ENCODE results near the gene GALNT16.
A peak's percentile ranks its signal among the peaks of the same experiment; 100 is the strongest.

GALNT16 gene

DNA sequence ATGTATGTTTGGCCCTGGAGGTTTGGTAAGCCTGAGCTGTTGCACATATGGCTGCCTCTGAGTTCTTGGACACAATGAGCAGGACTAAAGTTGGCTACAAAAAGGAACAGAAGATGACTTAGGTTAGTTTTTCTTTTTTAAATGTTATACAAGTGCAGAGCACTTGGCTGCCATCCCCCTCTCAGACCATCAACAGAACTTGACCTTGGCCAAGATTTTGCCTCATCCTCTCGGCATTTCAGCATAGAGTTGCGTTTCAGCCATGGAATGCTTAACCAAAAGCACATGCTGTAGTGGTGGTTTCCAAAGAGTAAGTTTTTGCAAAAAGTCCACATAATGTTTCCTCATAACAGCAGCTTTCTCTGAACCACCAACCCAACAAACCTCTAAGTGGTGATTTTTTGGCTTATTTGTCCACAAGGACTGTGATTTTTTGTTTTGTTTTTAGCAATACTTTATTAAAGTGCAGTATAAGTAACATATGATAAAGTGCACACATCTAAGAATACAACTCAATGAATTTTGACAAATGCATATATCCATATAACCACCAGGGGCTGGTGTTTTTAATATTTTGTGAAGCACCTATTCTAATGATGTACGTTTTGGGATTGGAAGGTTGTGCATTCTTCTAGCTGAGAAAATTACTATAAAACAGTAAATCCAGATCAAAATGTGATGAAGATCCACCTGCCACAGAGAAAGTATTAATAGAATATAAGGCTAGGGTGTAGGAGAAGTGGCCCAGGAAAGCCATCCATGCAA, 12.1 kb upstream of the GALNT16 start:
- Histone ChIP-seq H3K36me3 (ENCODE audit: insufficient read depth) (no peaks in the 10 kb centered on the region), H3K4me2 (no peak overlapping the region), H3K27me3 (ENCODE audit: insufficient read depth, low read depth) (no peaks in the 10 kb centered on the region), H3K9ac (no peak overlapping the region), H3K27ac (no peak overlapping the region), H3K79me2 (ENCODE audit: insufficient read depth, low read depth) (no peaks in the 10 kb centered on the region), H2AFZ (ENCODE audit: low read depth) (no peak overlapping the region), H3K4me1 (ENCODE audit: low read depth, poor library complexity, severe bottlenecking) (no peaks in the 10 kb centered on the region), H3K4me3 (IDR thresholded peaks at IDR 0.05; ENCODE audit: insufficient read depth, low read depth, low read length) (no peak overlapping the region), H4K20me1 (ENCODE audit: insufficient read depth) (no peaks in the 10 kb centered on the region)
- TF ChIP-seq, protein P1, sequence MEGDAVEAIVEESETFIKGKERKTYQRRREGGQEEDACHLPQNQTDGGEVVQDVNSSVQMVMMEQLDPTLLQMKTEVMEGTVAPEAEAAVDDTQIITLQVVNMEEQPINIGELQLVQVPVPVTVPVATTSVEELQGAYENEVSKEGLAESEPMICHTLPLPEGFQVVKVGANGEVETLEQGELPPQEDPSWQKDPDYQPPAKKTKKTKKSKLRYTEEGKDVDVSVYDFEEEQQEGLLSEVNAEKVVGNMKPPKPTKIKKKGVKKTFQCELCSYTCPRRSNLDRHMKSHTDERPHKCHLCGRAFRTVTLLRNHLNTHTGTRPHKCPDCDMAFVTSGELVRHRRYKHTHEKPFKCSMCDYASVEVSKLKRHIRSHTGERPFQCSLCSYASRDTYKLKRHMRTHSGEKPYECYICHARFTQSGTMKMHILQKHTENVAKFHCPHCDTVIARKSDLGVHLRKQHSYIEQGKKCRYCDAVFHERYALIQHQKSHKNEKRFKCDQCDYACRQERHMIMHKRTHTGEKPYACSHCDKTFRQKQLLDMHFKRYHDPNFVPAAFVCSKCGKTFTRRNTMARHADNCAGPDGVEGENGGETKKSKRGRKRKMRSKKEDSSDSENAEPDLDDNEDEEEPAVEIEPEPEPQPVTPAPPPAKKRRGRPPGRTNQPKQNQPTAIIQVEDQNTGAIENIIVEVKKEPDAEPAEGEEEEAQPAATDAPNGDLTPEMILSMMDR (conservative IDR thresholded peaks at IDR 0.05; ENCODE audit: low read depth, low read length) = peak; percentile 26; the same call in 1 of the 2 replicates

GRCh38 chr14:69249603-69250002, 10.4 kb upstream of the GALNT16 start:
- Histone ChIP-seq H3K79me2 (ENCODE audit: insufficient read depth, low read depth) (no peaks in the 10 kb centered on the region), H2AFZ (ENCODE audit: low read depth) (no peak overlapping the region), H3K4me3 (IDR thresholded peaks at IDR 0.05; ENCODE audit: insufficient read depth, low read depth, low read length) (no peak overlapping the region), H3K36me3 (ENCODE audit: insufficient read depth) (no peaks in the 10 kb centered on the region), H3K27ac (no peak overlapping the region), H4K20me1 (ENCODE audit: insufficient read depth) (no peaks in the 10 kb centered on the region), H3K4me1 (ENCODE audit: low read depth, poor library complexity, severe bottlenecking) (no peaks in the 10 kb centered on the region), H3K4me2 (no peak overlapping the region), H3K27me3 (ENCODE audit: insufficient read depth, low read depth) (no peaks in the 10 kb centered on the region), H3K9ac (no peak overlapping the region)
- TF ChIP-seq, protein P1 (conservative IDR thresholded peaks at IDR 0.05; ENCODE audit: low read depth, low read length) = no peak

- Histone ChIP-seq H4K20me1 (ENCODE audit: insufficient read depth) (no peaks in the 10 kb centered on the region), H3K27ac (no peak overlapping the region), H3K4me2 (no peak overlapping the region), H3K9ac (no peak overlapping the region), H2AFZ (ENCODE audit: low read depth) (no peak overlapping the region), H3K79me2 (ENCODE audit: insufficient read depth, low read depth) (no peaks in the 10 kb centered on the region), H3K4me3 (IDR thresholded peaks at IDR 0.05; ENCODE audit: insufficient read depth, low read depth, low read length) (no peak overlapping the region), H3K27me3 (ENCODE audit: insufficient read depth, low read depth) (no peaks in the 10 kb centered on the region), H3K4me1 (ENCODE audit: low read depth, poor library complexity, severe bottlenecking) (no peaks in the 10 kb centered on the region), H3K36me3 (ENCODE audit: insufficient read depth) (no peaks in the 10 kb centered on the region)
- TF ChIP-seq, protein P1 (conservative IDR thresholded peaks at IDR 0.05; ENCODE audit: low read depth, low read length) = no peak
Observed at GRCh38 chr14:69252851-69253250, 7.1 kb upstream of the GALNT16 start.

- no peaks in the 10 kb centered on the region for H3K4me1 ChIP-seq (ENCODE audit: low read depth, poor library complexity, severe bottlenecking)
- TF ChIP-seq, protein P1 (conservative IDR thresholded peaks at IDR 0.05; ENCODE audit: low read depth, low read length) = no peak
- H4K20me1 ChIP-seq (ENCODE audit: insufficient read depth) = no peaks in the 10 kb centered on the region
- no peak overlapping the region for H3K4me2 ChIP-seq
- H3K9ac ChIP-seq = no peak overlapping the region
- H2AFZ ChIP-seq (ENCODE audit: low read depth) = no peak overlapping the region
- no peak overlapping the region for H3K4me3 ChIP-seq (IDR thresholded peaks at IDR 0.05; ENCODE audit: insufficient read depth, low read depth, low read length)
- no peaks in the 10 kb centered on the region for H3K79me2 ChIP-seq (ENCODE audit: insufficient read depth, low read depth)
- H3K27ac ChIP-seq = no peak overlapping the region
- no peaks in the 10 kb centered on the region for H3K36me3 ChIP-seq (ENCODE audit: insufficient read depth)
- H3K27me3 ChIP-seq (ENCODE audit: insufficient read depth, low read depth) = no peaks in the 10 kb centered on the region
Observed at GRCh38 chr14:69259168-69259526, 811 bp upstream of the GALNT16 start.
